ENCODE data around the gene PI4KB. TPM values are rescaled to one million over a fixed set of nuclear protein-coding genes. Genes with fewer than 3 reads are reported as not detected.

Gene PI4KB
- total and polyA plus RNA-seq, 10 donors: 25.6 to 85.4 (median 66.3) TPM

- no peak for DNase-seq
- H3K9me3 ChIP-seq: peaks cover 0 to 18% (median 12%) of the 10 kb centered on the region in 8 donors
- peaks cover 13 to 50% (median 38%) of the 10 kb centered on the region in 6 donors for H3K4me1 ChIP-seq
- whole genome bisulfite sequencing, 5 donors: 26 to 32% (median 27%) methylated on average over 12 of the region's 12 CpGs
- peaks cover 0 to 34% (median 28%) of the 10 kb centered on the region in 6 donors for H3K36me3 ChIP-seq
- intact Hi-C loops (cut with DNase I; ENCODE audit: low total_unique reads): loop anchor here (10.0 kb wide), 1 partner anchor 63 kb away; the partner anchor contains the start of gene ZNF687
- H3K27ac ChIP-seq: peak overlapping the region; percentile 87 to 98 (median 94)
- H3K27me3 ChIP-seq (replicated peaks in 1 of 7): no peaks in the 10 kb centered on the region
- TF ChIP-seq POLR2AphosphoS5 (IDR thresholded peaks at IDR 0.05) (no peak), CTCF (IDR thresholded peaks at IDR 0.05 in 8 of 11, conservative IDR thresholded peaks at IDR 0.05 in 3 of 11) (no peak), POLR2A (IDR thresholded peaks at IDR 0.05) (no peak)
- peak overlapping the region in 7 of 8 donors; percentile 53 to 88 (median 64) for H3K4me3 ChIP-seq
Measured at GRCh38 chr1:151347523-151348246, 20.5 kb upstream of the PI4KB start.

GRCh38 chr1:151346769-151347522 is 19.7 kb upstream of the PI4KB start, which contains the start of gene RFX5:
TSS of gene RFX5 (minus strand) at chr1:151347252. CDS start at chr1:151346320, 932 bp downstream.
- Histone ChIP-seq H3K9me3 (peaks cover 0 to 17% (median 12%) of the 10 kb centered on the region in 8 donors), H3K27me3 (replicated peaks in 1 of 7) (no peaks in the 10 kb centered on the region), H3K36me3 (peaks cover 0 to 42% (median 35%) of the 10 kb centered on the region in 6 donors), H3K27ac (peak within 1 kb of the TSS; percentile 87 to 98 (median 94)), H3K4me1 (peaks cover 13 to 57% (median 41%) of the 10 kb centered on the region in 6 donors), H3K4me3 (peak within 1 kb of the TSS; percentile 53 to 88 (median 62))
- TF ChIP-seq CTCF (IDR thresholded peaks at IDR 0.05 in 8 of 11, conservative IDR thresholded peaks at IDR 0.05 in 3 of 11): peak in 1 of 11 experiments; percentile 37
- TF ChIP-seq POLR2A (IDR thresholded peaks at IDR 0.05): peak in 2 of 3 donors; percentile 30 to 70
- peak; percentile 76 to 94 (median 90) for TF ChIP-seq POLR2AphosphoS5 (IDR thresholded peaks at IDR 0.05)
- 0 to 1% (median 0%) methylated on average over 37 to 38 of the region's 38 CpGs for WGBS, 5 donors
- peak; percentile 97 for DNase-seq
- intact Hi-C loops (cut with DNase I; ENCODE audit: low total_unique reads): loop anchor here (10.0 kb wide), 1 partner anchor 62 kb away; the partner anchor contains the start of gene ZNF687

- peaks cover 0 to 48% (median 37%) of the 10 kb centered on the region in 6 donors for H3K36me3 ChIP-seq
- DNase-seq: no peak
- no peak for TF ChIP-seq POLR2AphosphoS5 (IDR thresholded peaks at IDR 0.05)
- no peak for TF ChIP-seq POLR2A (IDR thresholded peaks at IDR 0.05)
- TF ChIP-seq CTCF (IDR thresholded peaks at IDR 0.05 in 8 of 11, conservative IDR thresholded peaks at IDR 0.05 in 3 of 11): no peak
- H3K4me1 ChIP-seq: peaks cover 13 to 64% (median 41%) of the 10 kb centered on the region in 6 donors
- no peaks in the 10 kb centered on the region for H3K27me3 ChIP-seq (replicated peaks in 1 of 7)
- peak overlapping the region; percentile 87 to 98 (median 94) for H3K27ac ChIP-seq
- intact Hi-C loops (cut with DNase I; ENCODE audit: low total_unique reads): loop anchor here (10.0 kb wide), 1 partner anchor 61 kb away; the partner anchor contains the start of gene ZNF687
- peaks cover 0 to 10% (median 5%) of the 10 kb centered on the region in 8 donors for H3K9me3 ChIP-seq
- peak overlapping the region; percentile 53 to 88 (median 62) for H3K4me3 ChIP-seq
- 30 to 41% (median 36%) methylated on average over 7 of the region's 7 CpGs for WGBS, 5 donors
Measured at GRCh38 chr1:151346082-151346768, 19.0 kb upstream of the PI4KB start.

All from spleen (tissue), 11 donors.